Keratinocyte (primary cell): ENCODE measurements around the gene NCOA3. TPM values are rescaled to one million over a fixed set of nuclear protein-coding genes. Genes with fewer than 3 reads are reported as not detected.

Experiments used
- DNase-seq: peaks from one replicate; pipeline ENCODE4 v3.0.0-alpha.2; 2011; ENCODE audit warnings: low read depth, missing footprints, low spot score
- FAIRE-seq: peaks from 2 replicates; lab custom pipeline; 2011; peaks lifted over from hg19 to GRCh38; lab: Jason Lieb, UNC
- H2AFZ ChIP-seq: 2 replicates; pipeline ENCODE4 v1.6.0; 2012; ENCODE audit warnings: low read length, control low read depth, inconsistent platforms; ENCODE audit not compliant: control insufficient read depth
- H3K27ac ChIP-seq: 2 replicates; pipeline ENCODE4 v1.5.1; 2011; ENCODE audit warnings: low read length; ENCODE audit not compliant: control insufficient read depth, insufficient read depth
- H3K27me3 ChIP-seq: 3 replicates; pipeline ENCODE4 v1.6.0; 2011; ENCODE audit warnings: low read length; ENCODE audit not compliant: control insufficient read depth, insufficient read depth; ENCODE audit errors: extremely low read depth
- H3K36me3 ChIP-seq, 2 experiments: 2 replicates in 1 of 2; 3 replicates in 1 of 2; pipeline ENCODE4 v1.5.1; 2011; ENCODE audit warnings: low read length in 2 of 2, mild to moderate bottlenecking in 1 of 2; ENCODE audit not compliant: control insufficient read depth in 2 of 2, insufficient read depth in 2 of 2; ENCODE audit errors: extremely low read depth in 1 of 2
- H3K4me1 ChIP-seq: 3 replicates; pipeline ENCODE4 v1.5.1; 2011; ENCODE audit warnings: low read length; ENCODE audit not compliant: control insufficient read depth, insufficient read depth; ENCODE audit errors: extremely low read depth
- H3K4me2 ChIP-seq: 3 replicates; pipeline ENCODE4 v1.6.0; 2011; ENCODE audit warnings: low read depth, low read length; ENCODE audit not compliant: control insufficient read depth, insufficient read depth; ENCODE audit errors: extremely low read depth
- H3K4me3 ChIP-seq, 3 experiments: fragments of 200-600 bp in 1 of 3; sonication (generic) in 1 of 3; 2 replicates in 2 of 3; 3 replicates in 1 of 3; pipeline ENCODE4 v1.5.1; 2011 to 2016; ENCODE audit warnings: low read length in 3 of 3, mild to moderate bottlenecking in 3 of 3, control low read depth in 2 of 3, inconsistent platforms in 1 of 3, low read depth in 1 of 3, mixed read lengths in 1 of 3, mixed run types in 1 of 3, moderate library complexity in 1 of 3; ENCODE audit not compliant: control insufficient read depth in 2 of 3, insufficient read depth in 2 of 3; ENCODE audit errors: extremely low read depth in 1 of 3
- H3K79me2 ChIP-seq: 2 replicates; pipeline ENCODE4 v1.6.0; 2012; ENCODE audit warnings: low read length; ENCODE audit not compliant: control insufficient read depth, insufficient read depth
- H3K9ac ChIP-seq: 3 replicates; pipeline ENCODE4 v1.6.0; 2011; ENCODE audit warnings: low read length; ENCODE audit not compliant: control insufficient read depth, insufficient read depth; ENCODE audit errors: extremely low read depth
- H3K9me1 ChIP-seq: 3 replicates; pipeline ENCODE4 v1.6.0; 2011; ENCODE audit warnings: low read length; ENCODE audit not compliant: control insufficient read depth, insufficient read depth; ENCODE audit errors: extremely low read depth
- H3K9me3 ChIP-seq: 2 replicates; pipeline ENCODE4 v1.5.1; 2012; ENCODE audit warnings: low read depth, low read length; ENCODE audit not compliant: control insufficient read depth
- H4K20me1 ChIP-seq: 3 replicates; pipeline ENCODE4 v1.6.0; 2011; ENCODE audit warnings: low read length; ENCODE audit not compliant: control insufficient read depth, insufficient read depth; ENCODE audit errors: extremely low read depth
- EZH2 ChIP-seq: IDR thresholded peaks from one replicate; pipeline ENCODE4 v1.6.1; 2012; ENCODE audit warnings: inconsistent platforms, mild to moderate bottlenecking, low read length, moderate library complexity
- dilution Hi-C: fragments of 300-500 bp; cut with MboI; formaldehyde crosslinking; loops from one replicate; pipeline ENCODE4 v1.7.0; 2020; ENCODE audit warnings: low sequenced_read_pairs; ENCODE audit not compliant: extremely low pct_ligation_motif_present
- polyA plus RNA-seq, 5 experiments: library from polyadenylated mRNA; depleted of rRNA in 3 of 5; stranded (reverse) in 3 of 5; stranded (forward) in 1 of 5; unstranded in 1 of 5; fragments of >200 nt; gene quantifications; 1 replicate in 1 of 5; 2 replicates in 3 of 5; 3 replicates in 1 of 5; pipeline versions ENCODE4 v1.2.1 to v1.2.3, GENCODE V29; 2011 to 2012; ENCODE audit warnings: missing spikeins in 2 of 5, low read depth in 1 of 5, low replicate concordance in 1 of 5
- TF ChIP-seq, protein P1 (sequence below), 3 experiments: IDR thresholded peaks in 1 of 3; conservative IDR thresholded peaks in 1 of 3; optimal IDR thresholded peaks in 1 of 3; 2 replicates in 2 of 3; 3 replicates in 1 of 3; pipeline versions ENCODE3 to v1.5.1; 2011; ENCODE audit warnings: low read length in 3 of 3, mild to moderate bottlenecking in 3 of 3, moderate library complexity in 2 of 3, control low read depth in 1 of 3, inconsistent platforms in 1 of 3; ENCODE audit not compliant: insufficient read depth in 2 of 3; ENCODE audit errors: extremely low read depth in 1 of 3

NCOA3 gene
- polyA plus RNA-seq, 1 donor (not counting 4 experiments of a cell fraction or from before 2014, with no cell fraction given) = 25.8 TPM

DNA sequence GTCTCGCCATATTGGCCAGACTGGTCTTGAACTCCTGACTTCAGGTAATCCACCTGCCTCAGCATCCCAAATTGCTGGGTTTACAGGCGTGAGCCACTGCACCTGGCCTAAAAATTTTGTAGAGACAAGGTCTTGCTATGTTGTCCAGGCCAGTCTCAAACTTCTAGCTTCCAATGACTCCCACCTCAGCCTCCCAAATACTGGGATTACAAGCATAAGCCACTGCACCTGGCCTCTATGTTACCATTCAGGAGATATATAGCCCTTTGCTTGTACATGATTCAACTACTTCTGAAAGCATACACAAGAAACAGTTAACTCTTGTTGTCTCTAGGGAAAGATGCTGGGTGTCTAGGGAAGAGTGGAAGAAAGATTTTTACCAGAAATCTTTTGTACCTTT is 19.0 kb upstream of the NCOA3 start:
- Histone ChIP-seq H3K9me3 (no peaks in the 10 kb centered on the region), H3K4me3 (no peak overlapping the region), H3K9me1 (no peaks in the 10 kb centered on the region), H3K27me3 (no peaks in the 10 kb centered on the region), H3K27ac (no peak overlapping the region), H3K36me3 (no peaks in the 10 kb centered on the region), H2AFZ (no peak overlapping the region), H3K4me2 (no peak overlapping the region), H3K9ac (no peak overlapping the region), H3K79me2 (no peaks in the 10 kb centered on the region), H4K20me1 (no peaks in the 10 kb centered on the region), H3K4me1 (peaks cover 30% of the 10 kb centered on the region)
- dilution Hi-C loops = no loop called here
- TF ChIP-seq EZH2 = no peak
- TF ChIP-seq, protein P1, sequence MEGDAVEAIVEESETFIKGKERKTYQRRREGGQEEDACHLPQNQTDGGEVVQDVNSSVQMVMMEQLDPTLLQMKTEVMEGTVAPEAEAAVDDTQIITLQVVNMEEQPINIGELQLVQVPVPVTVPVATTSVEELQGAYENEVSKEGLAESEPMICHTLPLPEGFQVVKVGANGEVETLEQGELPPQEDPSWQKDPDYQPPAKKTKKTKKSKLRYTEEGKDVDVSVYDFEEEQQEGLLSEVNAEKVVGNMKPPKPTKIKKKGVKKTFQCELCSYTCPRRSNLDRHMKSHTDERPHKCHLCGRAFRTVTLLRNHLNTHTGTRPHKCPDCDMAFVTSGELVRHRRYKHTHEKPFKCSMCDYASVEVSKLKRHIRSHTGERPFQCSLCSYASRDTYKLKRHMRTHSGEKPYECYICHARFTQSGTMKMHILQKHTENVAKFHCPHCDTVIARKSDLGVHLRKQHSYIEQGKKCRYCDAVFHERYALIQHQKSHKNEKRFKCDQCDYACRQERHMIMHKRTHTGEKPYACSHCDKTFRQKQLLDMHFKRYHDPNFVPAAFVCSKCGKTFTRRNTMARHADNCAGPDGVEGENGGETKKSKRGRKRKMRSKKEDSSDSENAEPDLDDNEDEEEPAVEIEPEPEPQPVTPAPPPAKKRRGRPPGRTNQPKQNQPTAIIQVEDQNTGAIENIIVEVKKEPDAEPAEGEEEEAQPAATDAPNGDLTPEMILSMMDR (optimal IDR thresholded peaks at IDR 0.05 in 1 of 3, IDR thresholded peaks at IDR 0.05 in 1 of 3, conservative IDR thresholded peaks at IDR 0.05 in 1 of 3; ENCODE audit: extremely low read depth in 1 of 3, insufficient read depth in 2 of 3, low read length in 3 of 3) = no peak
- DNase-seq (no peak), FAIRE-seq (no peak)

DNA sequence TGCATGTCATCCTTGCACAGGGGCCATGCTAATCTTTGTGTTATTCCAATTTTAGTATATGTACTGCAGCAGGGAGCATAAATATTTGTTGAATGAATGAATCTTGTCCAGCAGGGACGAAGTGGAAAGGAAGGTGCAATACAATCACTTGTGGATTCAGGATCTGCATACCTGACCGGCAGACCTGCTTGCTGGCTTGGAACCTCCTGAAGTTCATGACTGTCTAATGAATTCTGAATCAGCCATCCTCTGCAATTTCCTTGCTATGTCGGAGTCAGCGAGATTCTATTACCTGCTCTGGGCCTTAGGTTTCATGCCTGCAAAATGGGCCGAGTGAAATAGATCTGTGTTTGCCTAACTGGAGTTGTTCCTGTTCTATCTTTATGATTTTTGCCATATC is 17.4 kb upstream of the NCOA3 start:
- Histone ChIP-seq H3K4me2 (no peak overlapping the region), H3K36me3 (no peaks in the 10 kb centered on the region), H3K4me1 (peaks cover 27% of the 10 kb centered on the region), H3K27ac (no peak overlapping the region), H3K9ac (no peak overlapping the region), H3K79me2 (no peaks in the 10 kb centered on the region), H3K9me3 (no peaks in the 10 kb centered on the region), H3K27me3 (no peaks in the 10 kb centered on the region), H4K20me1 (no peaks in the 10 kb centered on the region), H3K9me1 (no peaks in the 10 kb centered on the region), H2AFZ (no peak overlapping the region), H3K4me3 (no peak overlapping the region)
- TF ChIP-seq EZH2 = no peak
- TF ChIP-seq, protein P1 (optimal IDR thresholded peaks at IDR 0.05 in 1 of 3, IDR thresholded peaks at IDR 0.05 in 1 of 3, conservative IDR thresholded peaks at IDR 0.05 in 1 of 3; ENCODE audit: extremely low read depth in 1 of 3, insufficient read depth in 2 of 3, low read length in 3 of 3) = no peak
- DNase-seq (no peak), FAIRE-seq (no peak)
- dilution Hi-C loops = no loop called here
